Right renal cortex interstitium (tissue), 3 donors: ENCODE data around the gene CCNDBP1. TPM values are rescaled to one million over a fixed set of nuclear protein-coding genes. Genes with fewer than 3 reads are reported as not detected.
"Not testable (repeated sequence)": the region's sequence is repeated elsewhere in the genome, so short reads cannot be mapped to it uniquely, and the experiment has no call there.

Experiments
- DNase-seq, 3 donors: peaks; one replicate each; pipeline ENCODE4 v3.0.0-alpha.2; 2013; ENCODE audit warnings: low read depth in 3 of 3, low spot score in 2 of 3
- polyA plus RNA-seq, 3 donors: library from polyadenylated mRNA; unstranded; fragments of 120-200 nt; gene quantifications; one replicate each; pipeline ENCODE4 v1.2.1, GENCODE V29; 2013; ENCODE audit not compliant: insufficient read length in 3 of 3

Gene CCNDBP1, protein sequence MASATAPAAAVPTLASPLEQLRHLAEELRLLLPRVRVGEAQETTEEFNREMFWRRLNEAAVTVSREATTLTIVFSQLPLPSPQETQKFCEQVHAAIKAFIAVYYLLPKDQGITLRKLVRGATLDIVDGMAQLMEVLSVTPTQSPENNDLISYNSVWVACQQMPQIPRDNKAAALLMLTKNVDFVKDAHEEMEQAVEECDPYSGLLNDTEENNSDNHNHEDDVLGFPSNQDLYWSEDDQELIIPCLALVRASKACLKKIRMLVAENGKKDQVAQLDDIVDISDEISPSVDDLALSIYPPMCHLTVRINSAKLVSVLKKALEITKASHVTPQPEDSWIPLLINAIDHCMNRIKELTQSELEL
- 10 to 100 TPM; 55.9 to 61.7 (median 56.7) TPM for polyA plus RNA-seq

DNA sequence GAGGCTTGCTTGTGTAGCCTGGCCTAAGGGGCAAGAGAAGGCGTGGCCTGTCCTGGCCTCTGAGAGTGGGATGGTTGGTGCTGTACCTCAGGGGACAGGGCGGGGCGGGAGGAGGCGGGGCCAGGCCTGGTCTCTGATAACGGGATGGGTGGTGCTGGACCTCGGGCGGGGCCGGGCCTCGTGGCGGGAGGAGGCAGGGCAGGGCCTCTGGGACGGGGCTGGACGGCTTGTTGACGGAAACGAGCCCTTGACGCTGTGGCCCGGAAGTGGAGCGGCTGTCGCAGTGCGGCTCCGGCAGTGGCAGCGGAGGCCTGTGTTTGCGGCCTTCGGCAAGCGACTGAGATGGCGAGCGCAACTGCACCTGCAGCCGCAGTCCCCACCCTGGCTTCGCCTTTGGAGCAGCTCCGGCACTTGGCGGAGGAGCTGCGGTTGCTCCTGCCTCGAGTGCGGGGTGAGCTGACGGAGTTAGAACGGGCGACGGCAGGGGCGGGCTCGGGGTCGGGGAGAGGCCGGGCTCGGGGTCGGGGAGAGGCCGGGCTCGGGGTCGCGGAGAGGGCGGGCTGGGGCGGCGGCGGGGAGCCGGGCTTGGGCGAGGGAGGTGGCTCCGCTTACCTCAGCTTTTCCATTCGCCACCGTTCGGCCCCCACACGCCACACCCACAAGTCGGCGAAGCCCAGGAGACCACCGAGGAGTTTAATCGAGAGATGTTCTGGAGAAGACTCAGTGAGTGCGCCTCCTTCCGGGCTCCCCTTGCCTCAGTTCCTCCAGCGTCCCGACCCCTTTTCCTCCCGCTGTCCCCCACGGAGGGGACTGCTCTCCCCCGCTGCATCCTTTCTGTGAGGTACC is at the start of gene CCNDBP1:
Gene CCNDBP1, plus strand, starts transcription at position 247 of the 846 bp plus-strand sequence. Its CDS starts 96 bp downstream, at position 343.
- DNase-seq: peak; percentile 23 to 55 (median 31)

DNA sequence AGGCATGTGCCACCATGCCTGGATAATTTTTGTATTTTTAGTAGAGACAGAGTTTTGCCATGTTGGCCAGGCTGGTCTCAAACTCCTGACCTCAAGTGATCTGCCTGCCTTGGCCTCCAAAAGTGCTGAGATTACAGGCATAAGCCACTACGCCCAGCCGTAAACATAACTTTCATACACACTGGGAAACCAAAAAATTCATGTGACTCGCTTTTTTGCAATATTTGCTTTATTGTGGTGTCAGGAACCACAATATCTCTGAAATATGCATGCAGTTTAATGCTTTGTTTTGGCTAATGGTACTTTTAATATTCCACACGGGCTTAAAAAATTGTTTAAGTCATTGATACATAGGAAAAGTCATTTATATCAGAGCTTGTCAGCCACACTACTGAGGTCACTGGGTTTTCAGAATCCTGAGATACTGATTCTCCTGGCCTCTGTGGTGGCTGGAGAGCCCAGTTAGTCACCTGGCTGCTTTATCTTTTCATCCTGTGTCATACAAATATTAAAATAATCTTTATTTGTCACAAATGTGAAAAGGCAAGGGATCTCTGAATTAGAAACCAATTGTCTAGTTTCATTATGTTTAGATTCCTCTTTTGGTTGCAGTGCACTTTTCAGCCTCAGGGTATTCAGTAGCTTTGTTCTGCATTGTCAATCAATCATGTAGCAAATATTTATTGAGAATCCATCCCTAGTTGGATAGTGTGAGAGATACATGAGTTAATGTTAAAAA is 41.8 kb upstream of the CCNDBP1 start:
- DNase-seq: no peak

DNA sequence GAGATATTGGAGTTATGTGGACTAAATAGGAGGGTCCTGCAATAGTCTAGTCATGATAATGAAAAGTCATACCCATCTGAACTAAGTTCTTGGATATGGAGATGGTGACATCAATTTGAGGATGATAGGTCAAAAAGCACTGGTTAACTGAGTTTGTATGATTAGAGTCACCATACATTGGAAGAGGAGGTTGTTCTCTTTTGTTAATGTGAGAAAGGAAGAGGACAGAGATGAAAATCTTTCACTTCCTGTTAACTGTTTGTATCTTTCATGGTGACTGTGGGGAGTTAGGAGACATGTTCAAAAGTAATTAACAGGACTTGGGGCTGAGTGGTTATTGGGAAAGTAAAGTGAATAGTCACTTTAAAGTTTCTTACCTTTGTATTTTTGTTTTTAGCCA is 40.7 kb upstream of the CCNDBP1 start:
- no peak for DNase-seq

DNA sequence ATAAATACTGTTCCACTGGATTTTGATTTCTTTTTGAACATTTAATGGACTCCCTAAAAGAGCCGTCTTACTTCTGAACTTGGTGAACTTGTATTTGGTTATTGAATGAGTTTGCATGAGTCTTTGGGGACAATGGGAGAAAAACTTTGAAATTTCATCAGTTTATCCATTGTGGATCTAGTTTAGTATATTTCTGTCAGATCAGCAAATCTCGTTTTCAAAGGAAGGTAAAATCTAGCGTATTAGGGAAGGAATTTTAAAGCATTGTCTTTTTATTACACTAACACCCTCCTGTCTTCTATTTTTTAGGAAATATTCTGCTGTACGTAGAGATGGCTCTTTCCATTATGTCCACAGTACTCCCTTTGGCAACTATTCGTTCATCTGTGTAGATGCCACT is 39.0 kb upstream of the CCNDBP1 start:
- DNase-seq: no peak

DNA sequence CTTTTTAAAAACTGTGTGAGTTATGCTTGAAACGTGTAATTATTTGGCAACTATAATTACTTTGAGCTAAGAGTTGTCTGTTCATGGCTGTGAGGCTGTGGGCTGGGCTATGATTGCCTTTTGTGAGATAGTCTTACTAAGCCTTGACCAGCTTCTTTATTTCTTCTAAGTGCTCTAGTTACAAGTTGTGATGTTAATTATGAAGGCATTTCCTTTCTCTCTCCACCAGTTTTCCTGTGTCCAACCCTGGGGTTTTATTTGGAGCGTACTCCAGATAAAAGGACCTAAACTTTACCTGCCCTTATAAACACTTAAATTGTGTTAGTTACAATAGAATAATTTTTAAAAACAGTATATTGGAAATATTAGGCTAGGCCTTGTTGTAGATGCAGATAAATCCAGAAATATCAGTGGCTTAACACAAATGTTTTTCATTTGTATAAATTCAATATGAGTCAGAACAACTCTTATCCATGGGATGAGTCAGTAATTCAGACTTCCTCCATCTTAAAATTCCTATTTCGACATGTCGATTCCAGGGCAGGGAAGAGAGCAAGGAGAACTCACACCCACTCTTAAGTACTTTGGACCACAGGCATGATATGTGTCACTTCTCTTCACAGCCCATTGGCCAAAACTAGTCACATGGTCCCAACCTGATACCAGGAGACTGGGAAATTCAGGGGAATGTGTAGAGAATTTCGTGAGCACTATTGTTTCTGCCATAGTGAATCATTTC is 34.8 kb upstream of the CCNDBP1 start:
- DNase-seq: no peak

DNA sequence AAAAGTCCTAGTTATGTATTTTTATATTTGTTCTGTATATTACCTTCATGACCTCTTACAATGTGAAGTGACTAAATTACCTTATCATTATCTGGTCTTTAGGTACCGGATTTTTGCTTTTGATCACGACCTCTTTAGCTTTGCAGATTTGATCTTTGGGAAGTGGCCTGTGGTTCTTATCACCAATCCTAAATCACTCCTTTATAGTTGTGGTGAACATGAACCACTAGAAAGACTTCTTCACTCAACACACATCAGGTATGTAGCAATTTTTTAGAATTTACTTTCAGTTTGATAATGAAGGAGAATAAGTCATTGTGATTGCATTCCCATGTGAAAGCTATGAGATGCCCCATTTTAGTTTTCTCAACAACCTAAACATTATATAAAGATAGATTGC is 33.5 kb upstream of the CCNDBP1 start:
- no peak for DNase-seq

DNA sequence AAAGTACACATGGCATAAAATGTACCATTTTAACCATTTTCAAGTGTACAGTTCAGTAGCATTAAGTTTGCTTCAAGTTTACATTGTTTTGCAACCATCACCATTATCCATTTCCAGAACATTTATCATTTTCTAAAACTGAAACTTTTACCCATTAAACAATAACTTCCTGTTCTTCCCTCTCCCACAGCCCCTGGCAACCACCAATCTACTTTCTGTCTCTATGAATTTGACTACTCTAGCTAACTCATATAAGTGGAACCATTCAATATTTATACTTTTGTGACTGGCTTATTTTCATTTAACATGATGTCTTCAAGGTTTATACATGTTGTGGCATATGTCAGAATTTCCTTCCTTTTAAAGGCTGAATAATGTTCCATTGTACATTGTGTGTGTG is 31.9 kb upstream of the CCNDBP1 start:
- no peak for DNase-seq

DNA sequence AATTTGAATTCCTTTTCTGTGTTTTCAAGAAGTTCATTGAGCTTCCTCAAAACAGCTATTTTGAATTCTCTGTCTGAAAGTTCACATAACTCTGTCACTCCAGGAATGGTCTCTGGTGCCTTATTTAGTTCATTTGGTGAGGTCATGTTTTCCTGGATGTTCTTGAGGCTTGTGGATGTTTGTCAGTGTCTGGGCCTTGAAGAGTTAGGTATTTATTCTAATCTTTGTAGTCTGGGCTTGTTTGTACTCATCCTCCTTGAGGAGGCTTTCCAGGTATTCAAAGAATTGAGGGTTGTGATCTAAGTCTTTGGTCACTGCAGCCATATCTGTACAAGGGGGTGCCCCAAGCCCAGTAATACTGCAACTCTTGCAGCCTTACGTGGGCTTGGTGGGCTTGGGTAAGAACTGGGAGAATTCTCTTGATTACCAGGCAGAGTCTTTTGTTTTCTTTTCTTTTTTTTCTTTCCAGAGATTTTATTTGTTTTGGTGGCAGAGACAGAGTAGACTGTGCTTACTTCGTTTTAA is 19.3 kb upstream of the CCNDBP1 start:
- no peak for DNase-seq

DNA sequence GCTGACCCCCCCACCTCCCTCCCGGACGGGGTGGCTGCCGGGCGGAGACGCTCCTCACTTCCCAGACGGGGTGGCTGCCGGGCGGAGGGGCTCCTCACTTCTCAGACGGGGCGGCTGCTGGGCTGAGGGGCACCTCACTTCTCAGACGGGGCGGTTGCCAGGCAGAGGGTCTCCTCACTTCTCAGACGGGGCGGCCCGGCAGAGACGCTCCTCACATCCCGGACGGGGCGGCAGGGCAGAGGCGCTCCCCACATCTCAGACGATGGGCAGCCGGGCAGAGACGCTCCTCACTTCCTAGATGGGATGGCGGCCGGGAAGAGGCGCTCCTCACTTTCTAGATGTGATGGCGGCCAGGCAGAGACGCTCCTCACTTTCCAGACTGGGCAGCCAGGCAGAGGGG is 17.9 kb upstream of the CCNDBP1 start:
- not testable (repeated sequence) for DNase-seq

DNA sequence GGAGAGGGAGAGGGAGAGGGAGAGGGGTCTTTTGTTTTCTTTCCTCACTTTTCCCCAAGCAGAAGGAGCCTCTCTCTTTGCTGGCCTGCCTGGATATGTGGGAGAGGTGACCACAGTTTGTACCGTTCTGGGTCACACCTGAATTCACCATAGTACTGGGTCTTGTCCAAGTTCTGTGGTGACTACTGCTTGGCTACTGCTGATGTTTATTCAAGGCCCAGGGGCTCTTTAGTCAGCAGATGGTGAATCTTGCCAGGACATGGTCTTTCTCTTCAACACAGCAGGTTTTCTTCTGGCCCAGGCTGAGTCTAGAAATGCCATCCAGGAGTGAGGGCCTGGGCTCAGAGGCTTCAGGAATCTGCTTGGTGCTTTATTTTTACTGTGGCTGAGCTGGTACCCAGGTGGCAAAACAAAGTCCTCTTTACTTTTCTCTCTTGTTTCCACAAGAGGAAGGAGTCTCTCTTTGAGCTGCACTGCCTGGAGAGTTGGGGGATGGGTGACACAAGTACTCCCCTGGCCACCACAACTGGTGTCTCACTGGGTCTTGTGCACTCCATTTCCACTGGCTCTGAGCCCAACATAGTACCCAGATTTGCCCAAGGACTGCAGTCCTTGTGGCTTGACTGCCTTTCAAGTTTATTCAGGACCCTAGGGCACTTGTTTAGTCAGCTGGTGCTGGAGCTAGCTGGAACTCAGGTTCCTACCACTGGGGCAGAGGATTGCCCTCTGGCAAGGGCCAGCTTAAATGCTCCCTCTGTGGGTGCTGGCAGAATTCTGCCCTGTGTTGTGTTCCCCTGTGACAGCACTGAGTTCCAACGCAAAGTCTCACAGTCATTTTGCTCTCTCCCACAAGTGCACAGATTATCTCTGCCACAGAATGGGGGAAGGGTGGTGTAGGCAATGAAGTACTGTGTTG is 16.8 kb upstream of the CCNDBP1 start:
- no peak for DNase-seq

DNA sequence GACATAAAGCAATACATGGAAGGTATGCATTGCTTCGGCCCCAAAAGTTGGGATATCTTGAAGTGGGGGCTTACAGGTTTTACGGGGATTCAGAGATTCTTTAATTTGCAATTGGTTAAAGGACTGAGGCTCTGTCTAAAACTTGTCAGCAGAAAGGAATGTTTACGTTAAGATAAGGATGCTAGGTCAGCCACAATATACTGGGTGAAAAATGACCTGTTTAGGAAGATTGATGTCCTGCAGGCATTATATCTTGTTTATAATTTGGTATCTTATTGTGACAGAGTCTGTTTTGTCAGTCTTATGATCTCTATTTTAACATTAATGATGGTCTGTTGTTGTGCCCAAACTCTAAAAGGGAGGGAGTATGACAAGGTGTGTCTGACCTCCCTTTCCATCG is 15.3 kb upstream of the CCNDBP1 start:
- DNase-seq: no peak

DNA sequence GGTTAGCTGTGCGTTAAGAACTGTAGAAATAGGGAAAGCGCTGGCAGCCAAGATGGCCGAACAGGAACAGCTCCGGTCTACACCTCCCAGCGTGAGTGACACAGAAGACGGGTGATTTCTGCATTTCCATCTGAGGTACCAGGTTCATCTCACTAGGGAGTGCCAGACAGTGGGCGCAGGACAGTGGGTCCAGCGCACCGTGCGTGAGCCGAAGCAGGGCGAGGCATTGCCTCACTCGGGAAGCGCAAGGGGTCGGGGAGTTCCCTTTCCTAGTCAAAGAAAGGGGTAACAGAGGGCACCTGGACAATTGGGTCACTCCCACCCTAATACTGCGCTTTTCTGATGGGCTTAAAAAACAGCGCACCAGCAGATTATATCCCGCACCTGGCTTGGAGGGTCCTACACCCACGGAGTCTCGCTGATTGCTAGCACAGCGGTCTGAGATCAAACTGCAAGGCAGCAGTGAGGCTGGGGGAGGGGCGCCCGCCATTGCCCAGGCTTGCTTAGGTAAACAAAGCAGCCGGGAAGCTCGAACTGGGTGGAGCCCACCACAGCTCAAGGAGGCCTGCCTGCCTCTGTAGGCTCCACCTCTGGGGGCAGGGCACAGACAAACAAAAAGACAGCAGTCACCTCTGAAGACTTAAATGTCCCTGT is 9.4 kb upstream of the CCNDBP1 start:
- not testable (repeated sequence) for DNase-seq

DNA sequence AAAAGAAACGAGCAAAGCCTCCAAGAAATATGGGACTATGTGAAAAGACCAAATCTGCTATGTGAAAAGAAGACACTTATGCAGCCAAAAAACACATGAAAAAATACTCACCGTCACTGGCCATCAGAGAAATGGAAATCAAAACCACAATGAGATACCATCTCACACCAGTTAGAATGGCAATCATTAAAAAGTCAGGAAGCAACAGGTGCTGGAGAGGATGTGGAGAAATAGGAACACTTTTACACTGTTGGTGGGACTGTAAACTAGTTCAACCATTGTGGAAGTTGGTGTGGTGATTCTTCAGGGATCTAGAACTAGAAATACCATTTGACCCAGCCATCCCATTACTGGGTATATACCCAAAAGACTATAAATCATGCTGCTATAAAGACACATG is 8.1 kb upstream of the CCNDBP1 start:
- not testable (repeated sequence) for DNase-seq

DNA sequence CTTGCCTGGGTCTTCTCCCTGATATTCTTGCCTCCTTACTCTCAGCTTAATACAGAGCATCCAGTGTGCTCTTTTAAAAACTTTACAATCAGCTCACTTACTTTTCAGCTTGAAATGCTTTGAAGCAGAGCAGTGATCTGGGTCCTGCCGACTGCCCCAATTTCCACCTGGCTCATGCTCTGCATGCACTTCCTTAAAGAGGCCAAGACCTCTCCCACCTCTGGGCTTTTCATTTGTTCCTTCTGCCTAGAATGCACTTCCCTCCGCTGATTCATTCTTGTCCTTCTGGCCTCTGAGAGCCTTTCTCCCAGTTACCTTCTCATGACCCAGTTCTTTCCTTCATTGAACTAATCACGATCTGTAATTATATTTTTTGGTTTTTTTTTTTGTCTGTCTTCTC is 1.9 kb upstream of the CCNDBP1 start:
- no peak for DNase-seq

DNA sequence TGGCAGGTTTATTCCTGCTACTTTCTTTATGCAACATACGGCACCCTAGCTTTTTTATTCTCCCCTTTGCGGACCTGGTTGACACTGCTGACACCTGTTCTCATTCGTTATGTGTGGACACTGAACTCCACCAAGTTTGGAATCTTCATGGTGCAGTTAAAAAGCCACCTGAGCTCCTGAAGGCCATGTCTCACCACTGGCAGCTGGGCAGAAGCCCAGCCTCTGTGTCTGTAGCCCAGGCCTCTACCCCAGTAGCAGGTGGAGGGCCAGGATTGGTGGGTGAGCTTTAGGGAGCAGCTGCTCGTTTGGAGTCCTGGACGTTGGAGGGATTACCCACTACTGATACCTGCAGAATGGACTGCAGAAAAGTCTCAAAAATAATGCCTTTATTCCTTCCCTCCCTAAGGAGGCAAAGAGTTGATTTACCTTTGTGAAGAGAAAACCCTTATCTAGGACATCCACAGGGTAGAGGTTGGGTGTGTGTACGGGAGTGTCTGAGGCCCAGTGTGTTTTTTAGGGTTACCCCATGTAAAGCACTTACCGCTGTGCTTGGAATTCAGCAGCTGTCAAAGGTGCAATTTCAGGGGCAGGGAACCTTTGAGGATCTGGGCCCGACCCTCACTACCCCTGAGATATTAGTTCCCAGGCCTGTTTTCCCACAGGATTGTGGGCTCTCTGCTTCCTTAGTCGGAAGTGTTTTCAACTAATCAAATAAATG is 637 bp upstream of the CCNDBP1 start:
- DNase-seq: no peak

DNA sequence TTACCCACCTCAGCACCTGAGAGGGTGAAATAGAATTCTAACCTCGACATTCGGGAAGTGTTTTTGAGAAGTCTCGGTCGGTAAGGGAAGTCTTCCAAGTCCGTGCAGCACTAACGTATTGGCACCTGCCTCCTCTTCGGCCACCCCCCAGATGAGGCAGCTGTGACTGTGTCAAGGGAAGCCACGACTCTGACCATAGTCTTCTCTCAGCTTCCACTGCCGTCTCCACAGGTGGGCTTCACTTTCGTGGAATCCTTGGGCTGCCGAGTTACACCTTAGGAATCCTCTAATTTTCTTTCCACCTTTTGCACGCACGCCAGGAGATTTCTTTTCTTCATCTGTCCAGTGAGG is 775 bp downstream of the CCNDBP1 start:
- DNase-seq: peak in 1 of 3 donors; percentile 8

DNA sequence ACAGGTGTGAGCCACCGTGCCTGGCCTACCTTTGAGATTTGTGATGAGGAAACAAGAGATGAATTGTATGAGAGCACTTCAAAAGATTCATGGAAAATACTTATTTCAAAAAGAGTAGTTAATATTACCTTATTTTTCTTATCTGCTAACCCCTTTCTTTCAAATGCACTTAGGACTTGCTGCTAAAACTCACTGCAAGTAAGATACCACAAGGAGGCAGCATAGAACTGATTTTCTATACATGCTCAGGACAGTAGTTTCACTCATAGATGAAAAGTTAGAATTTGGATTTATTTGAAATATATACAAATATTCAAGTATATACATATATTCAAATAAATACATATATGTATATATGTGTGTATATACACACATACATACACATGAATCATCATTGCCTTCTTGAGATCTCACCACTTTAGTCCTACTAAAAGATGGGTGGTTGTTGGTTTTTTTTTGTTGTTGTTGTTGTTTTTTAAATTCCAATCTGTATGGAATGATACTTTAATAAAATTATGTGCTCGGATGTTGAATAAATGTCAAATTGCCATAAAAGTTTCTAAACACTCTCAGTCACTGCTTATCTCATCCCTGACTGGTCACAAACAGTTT is 2.4 kb downstream of the CCNDBP1 start:
- peak in 1 of 3 donors; percentile 9 for DNase-seq

DNA sequence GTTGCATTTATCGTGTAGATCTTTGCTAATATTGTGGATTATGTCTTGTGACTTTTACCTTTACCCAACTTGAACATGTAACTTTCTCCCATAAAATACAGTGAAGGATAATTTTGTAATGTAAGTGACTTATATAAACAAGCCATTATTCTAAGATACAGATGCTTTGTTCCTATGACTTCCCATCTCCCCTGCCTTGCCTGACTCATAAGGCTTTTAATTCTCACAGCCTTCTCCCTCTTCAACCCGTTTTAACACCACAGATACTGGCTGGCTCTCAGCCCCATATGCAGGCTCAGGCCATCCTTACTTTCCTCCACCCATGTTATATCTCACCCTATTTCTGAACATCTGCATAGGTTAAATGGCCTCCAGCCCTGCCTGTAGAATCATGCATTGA is 4.1 kb downstream of the CCNDBP1 start:
- DNase-seq: no peak
